Liver (tissue), 3 donors: Measurements from ENCODE around the gene DCDC1.

Experiments used
- CTCF ChIP-seq: fragments of 150-350 bp; IDR thresholded peaks from 2 replicates; pipeline ENCODE4 v1.5.1; 2017; ENCODE audit warnings: improper control_type of control experiment, low read depth, low read length; ENCODE audit not compliant: missing input control
- EGR1 ChIP-seq, 2 donors: IDR thresholded peaks; 2 replicates each; pipeline ENCODE4 v1.6.1; 2016 to 2018; ENCODE audit warnings: antibody characterized with exemption in 2 of 2, low read depth in 2 of 2
- FOXA2 ChIP-seq: IDR thresholded peaks from 2 replicates; pipeline ENCODE4 v1.6.1; 2016; ENCODE audit warnings: antibody characterized with exemption
- GABPA ChIP-seq, 2 donors: IDR thresholded peaks in 1 of 2; conservative IDR thresholded peaks in 1 of 2; 2 replicates each; pipeline ENCODE4 v1.6.1; 2016; ENCODE audit warnings: antibody characterized with exemption in 2 of 2, mild to moderate bottlenecking in 1 of 2, moderate library complexity in 1 of 2
- RAD21 ChIP-seq, 2 donors: IDR thresholded peaks; 2 replicates each; pipeline ENCODE4 v1.6.1; 2016; ENCODE audit warnings: antibody characterized with exemption in 2 of 2, mild to moderate bottlenecking in 2 of 2
- SP1 ChIP-seq: IDR thresholded peaks from 2 replicates; pipeline ENCODE4 v1.6.1; 2018; ENCODE audit warnings: antibody characterized with exemption, mild to moderate bottlenecking
- TAF1 ChIP-seq: conservative IDR thresholded peaks from 2 replicates; pipeline ENCODE4 v1.6.1; 2016; ENCODE audit warnings: antibody characterized with exemption, mild to moderate bottlenecking
- TF ChIP-seq, protein P1 (sequence below): IDR thresholded peaks from 2 replicates; pipeline ENCODE4 v1.6.1; 2016; ENCODE audit warnings: antibody characterized with exemption
- TF ChIP-seq, protein P2 (sequence below): IDR thresholded peaks from 2 replicates; pipeline ENCODE4 v1.6.1; 2016; ENCODE audit warnings: antibody characterized with exemption
- TF ChIP-seq, protein P3 (sequence below): IDR thresholded peaks from 2 replicates; pipeline ENCODE4 v1.6.1; 2016; ENCODE audit warnings: antibody characterized with exemption
- donor health status: healthy.
- donor health status: healthy.

DNA sequence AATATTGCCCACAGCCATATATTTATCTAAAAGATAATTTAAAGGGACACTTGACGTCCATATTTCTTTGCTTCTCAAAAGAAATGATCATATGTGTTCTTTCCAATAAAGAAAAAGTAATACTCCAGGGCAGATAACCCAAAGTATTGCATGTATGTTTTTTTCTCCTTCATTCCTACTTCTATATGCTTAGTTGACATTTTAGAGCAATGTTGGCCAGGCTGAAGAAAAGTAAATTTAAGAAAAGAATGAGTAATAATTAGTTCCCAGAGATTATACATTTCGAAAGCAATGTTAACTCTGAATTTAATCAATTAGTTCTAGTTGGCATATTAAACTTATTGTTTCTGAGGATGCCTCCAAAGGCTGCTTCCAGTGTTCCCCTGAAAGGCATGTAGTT lies 48.3 kb upstream of the DCDC1 start:
- TF ChIP-seq, protein P1, sequence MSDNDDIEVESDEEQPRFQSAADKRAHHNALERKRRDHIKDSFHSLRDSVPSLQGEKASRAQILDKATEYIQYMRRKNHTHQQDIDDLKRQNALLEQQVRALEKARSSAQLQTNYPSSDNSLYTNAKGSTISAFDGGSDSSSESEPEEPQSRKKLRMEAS, result no peak
- no peak for TF ChIP-seq CTCF
- TF ChIP-seq, protein P2, sequence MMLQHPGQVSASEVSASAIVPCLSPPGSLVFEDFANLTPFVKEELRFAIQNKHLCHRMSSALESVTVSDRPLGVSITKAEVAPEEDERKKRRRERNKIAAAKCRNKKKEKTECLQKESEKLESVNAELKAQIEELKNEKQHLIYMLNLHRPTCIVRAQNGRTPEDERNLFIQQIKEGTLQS, result no peak
- no peak for TF ChIP-seq GABPA (IDR thresholded peaks at IDR 0.05 in 1 of 2, conservative IDR thresholded peaks at IDR 0.05 in 1 of 2)
- no peak for TF ChIP-seq EGR1 (IDR thresholded peaks at IDR 0.05; ENCODE audit: low read depth in 2 of 2)
- TF ChIP-seq RAD21 (IDR thresholded peaks at IDR 0.05), result no peak
- no peak for TF ChIP-seq SP1
- no peak for TF ChIP-seq TAF1
- TF ChIP-seq FOXA2, result no peak
- TF ChIP-seq, protein P3, sequence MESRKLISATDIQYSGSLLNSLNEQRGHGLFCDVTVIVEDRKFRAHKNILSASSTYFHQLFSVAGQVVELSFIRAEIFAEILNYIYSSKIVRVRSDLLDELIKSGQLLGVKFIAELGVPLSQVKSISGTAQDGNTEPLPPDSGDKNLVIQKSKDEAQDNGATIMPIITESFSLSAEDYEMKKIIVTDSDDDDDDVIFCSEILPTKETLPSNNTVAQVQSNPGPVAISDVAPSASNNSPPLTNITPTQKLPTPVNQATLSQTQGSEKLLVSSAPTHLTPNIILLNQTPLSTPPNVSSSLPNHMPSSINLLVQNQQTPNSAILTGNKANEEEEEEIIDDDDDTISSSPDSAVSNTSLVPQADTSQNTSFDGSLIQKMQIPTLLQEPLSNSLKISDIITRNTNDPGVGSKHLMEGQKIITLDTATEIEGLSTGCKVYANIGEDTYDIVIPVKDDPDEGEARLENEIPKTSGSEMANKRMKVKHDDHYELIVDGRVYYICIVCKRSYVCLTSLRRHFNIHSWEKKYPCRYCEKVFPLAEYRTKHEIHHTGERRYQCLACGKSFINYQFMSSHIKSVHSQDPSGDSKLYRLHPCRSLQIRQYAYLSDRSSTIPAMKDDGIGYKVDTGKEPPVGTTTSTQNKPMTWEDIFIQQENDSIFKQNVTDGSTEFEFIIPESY, result no peak
